Adipocyte (in vitro differentiated cells): ENCODE measurements around the gene NFAT5.
A peak's percentile ranks its signal among the peaks of the same experiment; 100 is the strongest.
"Not testable (repeated sequence)": the region's sequence is repeated elsewhere in the genome, so short reads cannot be mapped to it uniquely, and the experiment has no call there.

Source experiments
- DNase-seq: peaks from one replicate; pipeline ENCODE4 v3.0.0-alpha.2; 2015; ENCODE audit warnings: low read depth
- H3K27me3 ChIP-seq: replicated peaks from 2 replicates; pipeline ENCODE4 v1.7.0; 2013; ENCODE audit warnings: mild to moderate bottlenecking, low read length, moderate library complexity; ENCODE audit not compliant: control insufficient read depth, insufficient read depth
- H3K36me3 ChIP-seq: 2 replicates; pipeline ENCODE4 v1.7.0; 2013; ENCODE audit warnings: low read length, mild to moderate bottlenecking, moderate library complexity; ENCODE audit not compliant: control insufficient read depth, insufficient read depth, severe bottlenecking
- H3K4me1 ChIP-seq: 2 replicates; pipeline ENCODE4 v1.7.0; 2013; ENCODE audit warnings: mild to moderate bottlenecking, low read length, moderate library complexity; ENCODE audit not compliant: control insufficient read depth, insufficient read depth
- H3K4me3 ChIP-seq: 2 replicates; pipeline ENCODE4 v1.7.0; 2013; ENCODE audit warnings: mild to moderate bottlenecking, low read length, moderate library complexity
- H3K9ac ChIP-seq: 2 replicates; pipeline ENCODE4 v1.7.0; 2013; ENCODE audit warnings: mild to moderate bottlenecking, low read length, moderate library complexity
- H3K9me3 ChIP-seq: 2 replicates; pipeline ENCODE4 v1.7.0; 2013; ENCODE audit warnings: mild to moderate bottlenecking, low read length, moderate library complexity; ENCODE audit not compliant: control insufficient read depth

NFAT5 gene

DNA sequence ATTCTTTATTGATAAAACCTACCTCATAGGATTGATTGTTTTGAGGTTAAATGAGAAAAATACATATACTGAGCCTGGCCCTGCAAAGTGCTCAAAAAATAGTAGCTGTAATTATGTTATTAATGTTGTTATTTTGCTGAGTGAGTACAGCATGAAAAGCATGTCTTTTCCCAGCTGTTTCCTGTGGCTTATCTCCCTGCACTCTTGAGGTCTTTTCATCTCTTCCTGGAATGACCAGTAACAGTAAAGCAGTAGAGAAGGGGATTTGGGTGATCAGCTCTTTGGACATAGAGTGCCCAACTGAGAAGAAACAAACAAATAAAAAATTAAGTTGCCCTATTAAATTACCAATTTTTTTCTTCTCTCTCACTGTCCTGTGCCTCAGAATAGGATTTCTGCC is 53.7 kb downstream of the NFAT5 start:
- H3K4me3 ChIP-seq, result no peak overlapping the region
- H3K4me1 ChIP-seq, result peaks cover 38% of the 10 kb centered on the region
- no peaks in the 10 kb centered on the region for H3K9me3 ChIP-seq
- peaks cover 7% of the 10 kb centered on the region for H3K36me3 ChIP-seq
- H3K9ac ChIP-seq, result no peak overlapping the region
- no peaks in the 10 kb centered on the region for H3K27me3 ChIP-seq
- DNase-seq, result no peak

DNA sequence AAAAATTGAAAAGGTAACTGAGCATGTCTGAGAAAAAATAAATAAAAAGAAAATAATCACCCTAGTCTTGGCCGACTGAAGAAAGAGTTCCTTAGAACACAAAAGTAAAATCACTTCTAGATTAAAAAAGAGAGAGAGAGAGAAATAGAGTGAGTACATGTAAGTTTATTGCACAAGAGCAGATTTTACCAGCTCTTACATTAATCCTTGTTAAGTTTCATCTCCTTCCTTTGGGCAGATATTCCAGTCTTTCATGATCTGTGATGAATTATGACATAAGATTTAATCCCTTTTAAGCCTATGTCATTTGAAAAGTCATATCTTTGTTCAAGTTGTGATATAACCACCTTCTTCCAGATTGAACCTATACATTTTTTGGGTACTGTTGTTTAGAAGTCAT is 54.8 kb downstream of the NFAT5 start:
- no peaks in the 10 kb centered on the region for H3K27me3 ChIP-seq
- H3K9me3 ChIP-seq, result no peaks in the 10 kb centered on the region
- peak; percentile 62 for DNase-seq
- H3K4me3 ChIP-seq, result no peak overlapping the region
- peaks cover 7% of the 10 kb centered on the region for H3K36me3 ChIP-seq
- peaks cover 38% of the 10 kb centered on the region for H3K4me1 ChIP-seq
- no peak overlapping the region for H3K9ac ChIP-seq

- H3K9ac ChIP-seq, result no peak overlapping the region
- H3K9me3 ChIP-seq, result no peaks in the 10 kb centered on the region
- no peak for DNase-seq
- peaks cover 39% of the 10 kb centered on the region for H3K4me1 ChIP-seq
- H3K27me3 ChIP-seq, result no peaks in the 10 kb centered on the region
- no peak overlapping the region for H3K4me3 ChIP-seq
- H3K36me3 ChIP-seq, result peaks cover 5% of the 10 kb centered on the region
These were observed 55.5 kb downstream of the NFAT5 start for GRCh38 chr16:69621225-69621624.

DNA sequence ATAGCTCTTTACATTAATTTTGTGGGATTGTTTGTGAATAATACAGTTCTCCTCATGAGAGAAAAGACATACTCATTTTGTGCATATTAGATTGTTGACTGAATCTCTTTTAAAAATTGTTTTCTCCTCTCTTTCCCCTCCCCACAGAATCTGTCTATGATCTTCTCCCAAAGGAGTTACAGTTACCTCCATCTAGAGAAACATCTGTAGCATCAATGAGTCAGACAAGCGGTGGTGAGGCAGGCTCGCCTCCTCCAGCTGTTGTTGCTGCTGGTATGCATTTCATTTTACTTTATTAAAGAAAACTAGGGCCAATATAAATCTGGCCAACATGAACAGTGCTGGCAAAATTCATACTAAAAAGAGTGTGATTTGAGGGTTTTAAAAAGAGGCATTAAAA is 60.5 kb downstream of the NFAT5 start:
- peak; percentile 58 for DNase-seq
- no peak overlapping the region for H3K9ac ChIP-seq
- H3K9me3 ChIP-seq, result no peaks in the 10 kb centered on the region
- no peaks in the 10 kb centered on the region for H3K27me3 ChIP-seq
- no peak overlapping the region for H3K4me3 ChIP-seq
- H3K4me1 ChIP-seq, result peaks cover 8% of the 10 kb centered on the region
- H3K36me3 ChIP-seq, result peaks cover 32% of the 10 kb centered on the region

- Histone ChIP-seq H3K4me3 (no peak overlapping the region), H3K4me1 (no peaks in the 10 kb centered on the region), H3K36me3 (peaks cover 52% of the 10 kb centered on the region), H3K9ac (no peak overlapping the region), H3K9me3 (peaks cover 7% of the 10 kb centered on the region), H3K27me3 (no peaks in the 10 kb centered on the region)
- DNase-seq, result no peak
These were observed 67.1 kb downstream of the NFAT5 start for GRCh38 chr16:69632828-69633227.

- Histone ChIP-seq H3K4me3 (no peak overlapping the region), H3K27me3 (no peaks in the 10 kb centered on the region), H3K9ac (no peak overlapping the region), H3K4me1 (no peaks in the 10 kb centered on the region), H3K9me3 (peaks cover 7% of the 10 kb centered on the region), H3K36me3 (peaks cover 55% of the 10 kb centered on the region)
- DNase-seq, result no peak
These were observed 67.6 kb downstream of the NFAT5 start for GRCh38 chr16:69633375-69633774.

GRCh38 chr16:69636563-69637146 is 70.9 kb downstream of the NFAT5 start:
- not testable (repeated sequence) for H3K4me3 ChIP-seq, H3K27me3 ChIP-seq, H3K9me3 ChIP-seq, H3K9ac ChIP-seq, H3K4me1 ChIP-seq, DNase-seq
- peaks cover 39% of the 10 kb centered on the region for H3K36me3 ChIP-seq

GRCh38 chr16:69637206-69637865 is 71.6 kb downstream of the NFAT5 start:
- not testable (repeated sequence) for DNase-seq, H3K4me1 ChIP-seq, H3K4me3 ChIP-seq, H3K9me3 ChIP-seq, H3K27me3 ChIP-seq, H3K9ac ChIP-seq
- peaks cover 35% of the 10 kb centered on the region for H3K36me3 ChIP-seq

- H3K9me3 ChIP-seq, H3K9ac ChIP-seq, DNase-seq, H3K4me3 ChIP-seq, H3K27me3 ChIP-seq: not testable (repeated sequence)
- Histone ChIP-seq H3K36me3 (peaks cover 22% of the 10 kb centered on the region), H3K4me1 (peaks cover 11% of the 10 kb centered on the region)
These were observed 78.2 kb downstream of the NFAT5 start for GRCh38 chr16:69643997-69644396.

GRCh38 chr16:69644790-69645189 is 79.0 kb downstream of the NFAT5 start:
- no peaks in the 10 kb centered on the region for H3K27me3 ChIP-seq
- no peak overlapping the region for H3K9ac ChIP-seq
- peaks cover 30% of the 10 kb centered on the region for H3K36me3 ChIP-seq
- H3K4me1 ChIP-seq, result peaks cover 11% of the 10 kb centered on the region
- peak; percentile 61 for DNase-seq
- peak overlapping the region; percentile 16 for H3K4me3 ChIP-seq
- no peaks in the 10 kb centered on the region for H3K9me3 ChIP-seq

- Histone ChIP-seq H3K9ac (no peak overlapping the region), H3K36me3 (peaks cover 49% of the 10 kb centered on the region), H3K27me3 (no peaks in the 10 kb centered on the region), H3K4me1 (peaks cover 11% of the 10 kb centered on the region), H3K4me3 (no peak overlapping the region), H3K9me3 (no peaks in the 10 kb centered on the region)
- DNase-seq, result no peak
These were observed 81.3 kb downstream of the NFAT5 start for GRCh38 chr16:69647020-69647419.

- Histone ChIP-seq H3K4me3 (no peak overlapping the region), H3K27me3 (no peaks in the 10 kb centered on the region), H3K9ac (no peak overlapping the region), H3K9me3 (no peaks in the 10 kb centered on the region), H3K36me3 (peaks cover 87% of the 10 kb centered on the region), H3K4me1 (no peaks in the 10 kb centered on the region)
- DNase-seq, result no peak
These were observed 85.5 kb downstream of the NFAT5 start for GRCh38 chr16:69651217-69651616.
